DND-41 (cell line): ENCODE results near the gene ACSM5.
"Not testable (repeated sequence)": the region's sequence is repeated elsewhere in the genome, so short reads cannot be mapped to it uniquely, and the experiment has no call there.

Experiments
- CTCF ChIP-seq: IDR thresholded peaks from 2 replicates; pipeline ENCODE4 v1.5.1; 2012; ENCODE audit warnings: borderline replicate concordance, low read length, moderate library complexity, mild to moderate bottlenecking; ENCODE audit not compliant: poor library complexity, severe bottlenecking; ENCODE audit errors: extremely low read depth
- EZH2 ChIP-seq: IDR thresholded peaks from 3 replicates; pipeline ENCODE4 v1.6.1; 2012; ENCODE audit warnings: borderline replicate concordance, low read depth, mild to moderate bottlenecking, moderate library complexity, low read length, inconsistent platforms; ENCODE audit not compliant: severe bottlenecking

DNA sequence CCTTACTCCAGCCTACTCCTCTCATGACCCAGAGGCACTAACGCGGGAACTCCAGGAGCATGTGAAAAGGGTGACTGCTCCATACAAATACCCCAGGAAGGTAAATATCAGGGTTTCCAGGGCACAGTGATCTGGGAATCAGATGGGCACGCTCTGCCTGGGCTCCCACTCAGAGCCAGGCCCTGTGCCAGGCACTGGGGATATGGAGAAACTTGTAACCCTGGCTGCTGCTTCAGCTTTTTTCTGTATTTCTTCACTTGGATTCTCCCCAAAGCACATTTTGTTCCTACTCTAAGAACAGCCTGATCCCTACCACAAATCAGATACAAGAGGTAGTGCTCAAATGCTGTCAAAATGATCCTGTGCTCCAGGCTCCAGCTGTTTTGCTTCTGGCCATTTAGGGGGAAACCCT is 30.5 kb downstream of the ACSM5 start:
- not testable (repeated sequence) for TF ChIP-seq EZH2, CTCF
